ENCODE measurements around the gene DISP1.

Gene DISP1

DNA sequence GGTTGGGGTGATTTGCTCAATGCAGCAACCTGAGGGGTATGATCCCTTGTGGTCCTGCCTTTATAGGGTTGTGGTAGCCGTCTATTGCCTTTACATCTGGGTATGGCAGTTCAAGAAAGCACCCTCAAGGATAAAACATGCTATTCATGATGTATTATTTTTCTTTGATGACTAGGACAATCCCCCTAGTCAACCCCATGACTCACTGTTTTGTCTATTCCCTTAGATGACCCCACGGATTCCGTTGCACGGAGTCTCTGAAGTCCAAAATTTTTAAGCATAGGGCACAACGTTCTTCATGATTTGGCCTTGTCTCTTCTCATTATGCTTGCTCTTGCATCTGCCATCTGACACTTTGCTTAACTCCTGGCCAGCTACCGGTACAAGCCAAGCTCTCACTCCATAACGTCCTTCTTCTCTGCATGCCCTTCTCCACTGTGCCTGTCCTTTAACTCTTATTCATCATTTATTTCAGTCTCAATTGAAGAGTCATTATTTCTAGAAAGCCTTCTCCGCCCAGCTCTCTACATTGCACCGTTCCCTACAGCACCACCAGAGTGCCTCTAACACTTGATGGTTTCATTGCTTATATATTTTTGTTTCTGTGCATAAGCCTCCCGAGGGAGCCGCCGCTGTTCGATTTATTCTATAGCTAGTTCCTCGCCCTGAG, 838 bp upstream of the DISP1 start:
- peak overlapping the region; percentile 89 for H3K4me3 Mint-ChIP-seq
- H3K9me3 Mint-ChIP-seq = no peaks in the 10 kb centered on the region
- intact Hi-C loops (cut with micrococcal nuclease) = loop anchor here (10.0 kb wide), 1 partner anchor 349 kb away; no protein-coding TSS in a partner anchor
- H3K27me3 Mint-ChIP-seq = no peaks in the 10 kb centered on the region
- H3K36me3 Mint-ChIP-seq (ENCODE audit: low read depth) = peaks cover 8% of the 10 kb centered on the region
- peak overlapping the region; percentile 89 for H3K27ac Mint-ChIP-seq
- H3K4me1 Mint-ChIP-seq (ENCODE audit: low read depth) = peaks cover 26% of the 10 kb centered on the region

DNA sequence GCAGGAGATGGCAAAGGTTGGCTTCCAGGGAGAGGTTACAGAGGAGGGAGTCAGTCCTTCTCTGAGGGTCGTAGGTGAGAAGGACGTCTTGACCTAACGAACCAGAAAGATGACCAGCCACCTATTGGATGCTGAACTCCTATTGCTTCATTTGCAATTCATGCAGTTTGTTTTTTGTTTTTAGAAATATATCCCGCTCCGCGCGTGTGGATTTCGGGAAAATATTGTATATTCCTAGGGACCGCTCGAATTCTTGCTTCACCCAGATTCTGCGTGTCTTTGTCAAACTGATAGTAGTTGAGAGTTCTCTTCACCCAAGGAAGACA, 564 bp downstream of the DISP1 start:
- H3K27ac Mint-ChIP-seq = peak overlapping the region; percentile 89
- H3K27me3 Mint-ChIP-seq = no peaks in the 10 kb centered on the region
- peaks cover 8% of the 10 kb centered on the region for H3K36me3 Mint-ChIP-seq (ENCODE audit: low read depth)
- H3K4me1 Mint-ChIP-seq (ENCODE audit: low read depth) = peaks cover 31% of the 10 kb centered on the region
- H3K4me3 Mint-ChIP-seq = peak overlapping the region; percentile 89
- intact Hi-C loops (cut with micrococcal nuclease) = loop anchor here (5.0 to 10.0 kb wide), 2 partner anchors 78 to 351 kb away; partner anchors contain the start of gene FAM177B
- no peaks in the 10 kb centered on the region for H3K9me3 Mint-ChIP-seq

DNA sequence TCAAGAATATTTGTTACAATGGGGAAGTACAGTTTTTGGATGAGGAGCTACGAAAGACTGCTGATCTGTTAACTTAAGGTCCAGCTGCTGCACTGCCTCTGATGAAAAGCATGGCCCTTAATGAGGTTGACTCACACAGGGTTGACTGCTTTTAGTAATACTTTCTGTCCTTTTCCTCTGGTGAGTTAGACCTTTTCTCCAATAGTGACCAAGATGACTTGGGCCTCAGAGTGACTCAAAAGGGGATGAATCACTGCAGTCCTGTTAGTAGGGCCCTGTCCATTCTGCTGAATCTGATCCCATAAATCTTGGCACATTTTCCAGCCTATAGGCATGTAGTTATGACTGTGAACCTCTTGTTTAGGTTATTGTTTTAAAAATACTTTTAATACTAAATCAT, 2.7 kb downstream of the DISP1 start:
- Mint-ChIP-seq H3K27me3 (no peaks in the 10 kb centered on the region), H3K4me3 (no peak overlapping the region), H3K9me3 (no peaks in the 10 kb centered on the region), H3K36me3 (ENCODE audit: low read depth) (peaks cover 8% of the 10 kb centered on the region), H3K4me1 (ENCODE audit: low read depth) (peaks cover 31% of the 10 kb centered on the region), H3K27ac (no peak overlapping the region)
- intact Hi-C loops (cut with micrococcal nuclease) = loop anchor here (5.0 to 10.0 kb wide), 2 partner anchors 80 to 353 kb away; partner anchors contain the start of gene FAM177B

DNA sequence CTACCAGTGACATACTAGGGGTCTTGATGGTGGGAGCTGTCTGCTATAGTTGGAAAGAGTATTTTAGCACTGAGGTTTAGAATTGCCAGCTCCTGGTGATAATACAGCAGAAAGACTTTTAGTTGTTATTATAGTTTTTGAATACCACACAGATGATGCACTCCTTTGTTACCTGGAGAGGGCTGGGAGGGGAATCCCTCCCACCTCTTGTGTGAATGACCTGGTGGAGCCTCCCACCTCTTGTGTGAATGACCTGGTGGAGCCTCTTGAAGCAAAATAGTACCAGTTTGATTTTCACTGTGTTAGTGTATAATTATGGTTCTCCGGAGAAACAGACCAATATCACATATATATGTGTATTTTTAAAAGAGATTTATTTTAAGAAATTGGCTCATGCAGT, 3.3 kb downstream of the DISP1 start:
- Mint-ChIP-seq H3K4me1 (ENCODE audit: low read depth) (peaks cover 31% of the 10 kb centered on the region), H3K27me3 (no peaks in the 10 kb centered on the region), H3K4me3 (no peak overlapping the region), H3K36me3 (ENCODE audit: low read depth) (peaks cover 8% of the 10 kb centered on the region), H3K9me3 (no peaks in the 10 kb centered on the region), H3K27ac (no peak overlapping the region)
- intact Hi-C loops (cut with micrococcal nuclease) = loop anchor here (5.0 to 10.0 kb wide), 2 partner anchors 81 to 353 kb away; partner anchors contain the start of gene FAM177B

DNA sequence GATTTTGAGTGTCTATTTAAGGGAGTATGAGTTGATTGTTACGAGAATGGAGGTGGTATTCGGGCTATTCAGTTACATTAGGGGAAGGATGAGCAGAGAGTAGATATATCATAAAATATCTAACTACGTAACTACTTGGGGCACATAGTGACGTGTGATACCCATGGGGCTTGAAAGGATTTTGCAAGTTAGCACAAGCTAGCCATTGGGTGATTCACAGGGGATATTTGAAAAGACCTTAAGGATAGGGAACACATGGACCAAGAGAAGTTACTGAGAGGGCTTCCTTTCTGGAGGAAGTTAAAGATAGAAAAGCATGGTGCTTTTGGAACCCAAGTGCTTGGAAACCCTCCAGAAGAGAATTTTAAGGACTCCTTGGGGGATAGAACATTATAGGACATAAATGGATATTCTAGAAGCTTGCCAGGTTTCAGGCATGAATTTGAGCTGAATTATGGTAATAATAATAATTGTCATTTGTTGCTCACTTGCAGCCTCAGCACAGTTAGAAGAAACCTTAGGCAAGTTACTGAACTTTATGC, 5.4 kb downstream of the DISP1 start:
- Mint-ChIP-seq H3K36me3 (ENCODE audit: low read depth) (peaks cover 2% of the 10 kb centered on the region), H3K4me3 (no peak overlapping the region), H3K27me3 (no peaks in the 10 kb centered on the region)

DNA sequence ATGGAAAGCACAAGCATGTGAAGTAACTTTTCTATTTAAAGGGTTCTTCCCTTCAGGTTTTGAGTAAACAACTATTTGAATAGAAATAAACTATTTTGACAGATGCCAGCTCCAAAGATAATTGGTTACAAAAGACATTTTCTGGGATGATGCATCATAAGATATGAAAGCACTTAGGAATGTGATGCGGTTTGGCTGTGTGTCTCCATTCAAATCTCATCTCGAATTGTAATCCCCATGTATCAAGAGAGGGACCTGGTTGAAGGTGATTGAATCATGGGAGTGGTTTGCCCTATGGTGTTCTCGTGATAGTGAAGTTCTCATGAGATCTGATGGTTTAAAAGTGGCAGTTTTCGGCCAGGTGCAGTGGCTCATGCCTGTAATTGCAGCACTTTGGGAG, 6.4 kb downstream of the DISP1 start:
- Mint-ChIP-seq H3K4me1 (ENCODE audit: low read depth) (peaks cover 17% of the 10 kb centered on the region), H3K36me3 (ENCODE audit: low read depth) (no peaks in the 10 kb centered on the region), H3K27me3 (no peaks in the 10 kb centered on the region), H3K4me3 (no peak overlapping the region), H3K27ac (no peak overlapping the region), H3K9me3 (no peaks in the 10 kb centered on the region)
- intact Hi-C loops (cut with micrococcal nuclease) = no loop called here

More for the DNA sequence above, 5.4 kb downstream of the DISP1 start:
- intact Hi-C loops (cut with micrococcal nuclease) = no loop called here
- H3K9me3 Mint-ChIP-seq = no peaks in the 10 kb centered on the region
- H3K27ac Mint-ChIP-seq = no peak overlapping the region
- peaks cover 19% of the 10 kb centered on the region for H3K4me1 Mint-ChIP-seq (ENCODE audit: low read depth)

DNA sequence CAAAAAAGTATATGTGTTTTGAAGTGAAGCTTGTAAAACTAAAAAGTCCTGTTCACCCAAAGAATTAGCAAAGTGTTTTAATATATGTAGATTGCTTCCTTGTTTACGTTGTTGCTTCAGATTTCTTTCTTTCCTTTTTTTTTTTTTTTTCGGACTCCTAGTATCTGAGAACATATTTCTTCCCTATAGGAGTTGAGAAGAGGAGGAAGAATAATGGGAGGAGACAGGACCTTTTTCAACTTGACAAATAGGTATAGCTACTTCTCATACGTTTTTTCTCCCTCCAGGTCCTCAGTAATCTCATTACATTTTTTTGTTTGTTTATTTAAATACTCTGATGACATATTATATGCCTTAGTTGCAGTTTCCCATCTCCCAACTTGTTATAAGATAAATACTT, 8.9 kb downstream of the DISP1 start:
- Mint-ChIP-seq H3K27ac (no peak overlapping the region), H3K4me1 (ENCODE audit: low read depth) (peaks cover 13% of the 10 kb centered on the region), H3K27me3 (no peaks in the 10 kb centered on the region), H3K9me3 (no peaks in the 10 kb centered on the region), H3K4me3 (no peak overlapping the region), H3K36me3 (ENCODE audit: low read depth) (no peaks in the 10 kb centered on the region)
- intact Hi-C loops (cut with micrococcal nuclease) = no loop called here

DNA sequence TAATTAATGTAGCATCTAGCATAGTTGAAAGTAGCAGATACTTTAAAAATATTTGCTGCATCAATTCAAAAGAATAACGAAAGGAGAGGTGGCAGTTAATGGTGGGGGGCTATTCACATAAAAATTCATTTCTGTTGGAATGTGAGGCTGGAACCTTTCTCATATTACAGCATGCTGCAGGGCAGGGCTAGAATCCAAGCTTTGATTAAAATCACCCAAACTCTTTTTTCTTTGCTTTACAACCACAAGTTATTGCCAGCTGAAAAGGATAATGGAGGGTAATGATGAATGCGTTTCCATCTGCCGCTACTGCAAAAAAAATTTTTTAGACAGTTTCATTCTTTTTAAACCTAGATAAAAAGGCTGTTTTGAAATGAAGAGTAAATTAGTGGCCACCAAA, 9.8 kb downstream of the DISP1 start:
- no peaks in the 10 kb centered on the region for H3K27me3 Mint-ChIP-seq
- H3K4me1 Mint-ChIP-seq (ENCODE audit: low read depth) = peaks cover 13% of the 10 kb centered on the region
- H3K4me3 Mint-ChIP-seq = no peak overlapping the region
- H3K36me3 Mint-ChIP-seq (ENCODE audit: low read depth) = no peaks in the 10 kb centered on the region
- intact Hi-C loops (cut with micrococcal nuclease) = no loop called here
- no peak overlapping the region for H3K27ac Mint-ChIP-seq
- no peaks in the 10 kb centered on the region for H3K9me3 Mint-ChIP-seq

DNA sequence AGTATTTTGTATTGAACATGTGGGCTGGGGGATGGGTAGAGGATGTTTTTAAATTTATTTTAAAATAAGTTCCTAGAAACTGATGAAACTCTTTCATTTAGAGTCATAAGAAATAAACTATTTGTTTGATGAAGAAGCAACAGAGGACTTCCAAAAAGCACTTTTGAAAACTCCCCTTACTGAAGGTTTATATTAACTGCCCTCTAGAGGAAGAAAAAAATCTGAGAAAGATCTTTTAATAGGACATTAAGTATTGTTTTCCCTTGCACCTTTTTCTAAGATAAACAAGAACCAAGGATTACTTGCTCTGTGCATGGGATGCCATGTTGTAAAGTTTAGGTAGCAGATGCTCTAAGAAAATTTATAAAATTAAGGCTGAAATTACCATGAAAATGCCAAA, 14.1 kb downstream of the DISP1 start:
- Mint-ChIP-seq H3K4me3 (no peak overlapping the region), H3K36me3 (ENCODE audit: low read depth) (no peaks in the 10 kb centered on the region), H3K27ac (no peak overlapping the region), H3K4me1 (ENCODE audit: low read depth) (peaks cover 7% of the 10 kb centered on the region), H3K9me3 (no peaks in the 10 kb centered on the region), H3K27me3 (no peaks in the 10 kb centered on the region)
- intact Hi-C loops (cut with micrococcal nuclease) = no loop called here

DNA sequence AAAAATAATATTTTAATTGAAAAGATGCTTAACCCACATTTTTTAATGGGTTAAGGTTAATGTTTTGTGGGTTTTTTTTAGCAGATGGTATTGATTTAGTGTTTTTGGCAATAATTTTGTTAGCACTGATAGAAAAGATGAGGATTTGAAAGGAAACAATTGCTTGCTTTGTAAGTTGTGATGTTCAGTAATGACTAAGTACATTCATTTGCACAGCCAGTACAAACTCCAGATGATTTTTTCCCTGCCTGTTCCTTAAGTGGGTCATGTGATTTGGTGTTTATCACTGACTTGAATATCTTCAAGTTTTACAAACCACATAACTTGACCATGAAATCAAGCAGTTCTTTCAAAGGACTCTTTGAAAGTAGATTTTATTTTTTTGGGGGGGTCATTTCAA, 15.0 kb downstream of the DISP1 start:
- intact Hi-C loops (cut with micrococcal nuclease) = no loop called here
- Mint-ChIP-seq H3K36me3 (ENCODE audit: low read depth) (no peaks in the 10 kb centered on the region), H3K9me3 (no peaks in the 10 kb centered on the region), H3K27me3 (no peaks in the 10 kb centered on the region), H3K4me1 (ENCODE audit: low read depth) (peaks cover 7% of the 10 kb centered on the region), H3K27ac (no peak overlapping the region), H3K4me3 (no peak overlapping the region)

DNA sequence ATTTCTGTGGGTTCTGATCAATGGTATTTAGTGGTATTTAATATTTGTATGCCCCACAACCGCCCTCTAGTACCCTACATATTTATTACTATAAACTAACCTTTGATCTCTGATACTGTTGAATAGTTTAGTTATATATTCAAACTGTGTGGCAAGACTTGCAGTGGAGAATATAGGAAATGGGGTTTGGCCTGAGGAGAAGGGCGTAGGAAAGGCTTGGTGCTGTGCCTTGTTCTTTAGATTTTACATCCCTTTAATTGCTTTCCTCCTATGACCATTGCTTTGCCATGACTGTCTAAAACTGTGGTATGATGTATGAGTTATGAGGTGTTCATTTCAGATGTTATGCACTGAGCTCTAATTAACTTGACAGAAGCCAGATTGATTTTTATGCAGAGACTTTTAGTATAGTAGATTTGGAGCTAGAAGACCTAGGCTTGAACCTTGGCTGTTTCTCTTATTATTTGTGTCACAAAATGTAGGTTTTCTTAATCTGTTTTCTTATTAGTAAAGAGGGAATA, 18.6 kb downstream of the DISP1 start:
- intact Hi-C loops (cut with micrococcal nuclease) = no loop called here
- H3K4me1 Mint-ChIP-seq (ENCODE audit: low read depth) = peaks cover 1% of the 10 kb centered on the region
- H3K36me3 Mint-ChIP-seq (ENCODE audit: low read depth) = no peaks in the 10 kb centered on the region
- no peaks in the 10 kb centered on the region for H3K27me3 Mint-ChIP-seq
- no peak overlapping the region for H3K4me3 Mint-ChIP-seq
- no peak overlapping the region for H3K27ac Mint-ChIP-seq
- H3K9me3 Mint-ChIP-seq = no peaks in the 10 kb centered on the region

DNA sequence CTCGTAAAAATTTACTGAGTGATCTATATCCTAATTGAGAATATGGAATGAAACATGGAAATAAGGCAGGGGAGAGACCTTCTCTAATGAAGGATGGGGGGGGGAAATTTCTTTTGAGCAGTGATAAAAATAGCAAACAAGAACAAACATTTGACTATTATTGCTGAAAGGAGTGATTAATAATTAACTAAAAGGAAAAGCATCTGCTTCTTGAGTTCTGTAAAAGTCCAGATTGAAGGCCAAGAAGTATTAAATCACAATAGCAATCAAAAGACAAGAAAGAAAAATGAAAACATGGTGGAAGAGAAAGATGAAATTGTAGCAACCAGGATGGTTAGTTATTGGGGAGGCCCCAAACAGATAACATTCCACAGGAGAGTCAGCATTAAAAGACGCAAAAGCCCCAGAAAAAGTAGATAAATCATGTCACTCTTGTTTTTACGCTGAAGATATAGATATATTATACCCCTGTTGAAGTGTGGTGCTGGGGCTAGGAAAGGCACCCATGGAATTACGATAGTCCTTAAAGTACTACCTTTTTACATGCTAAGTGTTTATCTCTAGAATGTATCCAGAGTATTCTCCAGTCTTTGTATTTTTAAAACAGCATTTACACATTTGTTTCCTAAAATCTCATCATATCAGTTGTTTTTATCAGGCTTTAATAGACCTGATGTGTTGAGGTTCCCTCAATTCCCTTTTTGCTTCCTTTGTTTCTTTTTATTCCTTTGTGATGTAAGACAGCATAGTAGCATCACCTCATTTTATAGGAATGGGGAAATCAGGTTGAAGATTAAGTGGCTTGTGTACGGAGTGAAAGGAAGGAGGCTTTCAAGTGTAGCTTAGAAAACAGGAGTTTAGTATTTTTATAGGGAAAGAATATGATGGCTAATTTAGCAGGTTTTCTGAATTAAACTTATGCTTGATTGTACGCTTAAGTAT, 28.9 kb downstream of the DISP1 start:
- no peak overlapping the region for H3K4me3 Mint-ChIP-seq
- no peaks in the 10 kb centered on the region for H3K36me3 Mint-ChIP-seq (ENCODE audit: low read depth)
- H3K27me3 Mint-ChIP-seq = no peaks in the 10 kb centered on the region
- no peaks in the 10 kb centered on the region for H3K9me3 Mint-ChIP-seq
- peaks cover 5% of the 10 kb centered on the region for H3K4me1 Mint-ChIP-seq (ENCODE audit: low read depth)
- H3K27ac Mint-ChIP-seq = no peak overlapping the region
- intact Hi-C loops (cut with micrococcal nuclease) = no loop called here

DNA sequence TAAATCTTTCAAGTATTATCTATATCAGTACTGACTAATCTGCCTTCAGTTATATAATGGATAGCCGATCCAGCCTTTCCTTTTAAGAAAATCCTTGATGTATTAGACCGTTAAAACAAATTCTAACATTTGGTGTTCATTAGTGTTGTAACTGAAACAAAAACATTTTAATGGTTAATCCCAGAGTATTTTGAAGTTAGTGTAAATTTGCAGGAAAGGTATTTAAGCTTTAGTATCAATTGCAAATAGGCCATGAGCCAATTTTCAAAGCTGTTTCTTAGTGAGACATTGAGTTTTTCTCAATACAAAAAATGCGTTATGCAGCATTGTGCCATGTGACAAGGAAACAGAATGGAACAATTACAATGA, 29.6 kb downstream of the DISP1 start:
- H3K27me3 Mint-ChIP-seq = no peaks in the 10 kb centered on the region
- no peaks in the 10 kb centered on the region for H3K9me3 Mint-ChIP-seq
- intact Hi-C loops (cut with micrococcal nuclease) = no loop called here
- no peak overlapping the region for H3K4me3 Mint-ChIP-seq
- H3K4me1 Mint-ChIP-seq (ENCODE audit: low read depth) = peaks cover 5% of the 10 kb centered on the region
- H3K27ac Mint-ChIP-seq = no peak overlapping the region
- no peaks in the 10 kb centered on the region for H3K36me3 Mint-ChIP-seq (ENCODE audit: low read depth)

DNA sequence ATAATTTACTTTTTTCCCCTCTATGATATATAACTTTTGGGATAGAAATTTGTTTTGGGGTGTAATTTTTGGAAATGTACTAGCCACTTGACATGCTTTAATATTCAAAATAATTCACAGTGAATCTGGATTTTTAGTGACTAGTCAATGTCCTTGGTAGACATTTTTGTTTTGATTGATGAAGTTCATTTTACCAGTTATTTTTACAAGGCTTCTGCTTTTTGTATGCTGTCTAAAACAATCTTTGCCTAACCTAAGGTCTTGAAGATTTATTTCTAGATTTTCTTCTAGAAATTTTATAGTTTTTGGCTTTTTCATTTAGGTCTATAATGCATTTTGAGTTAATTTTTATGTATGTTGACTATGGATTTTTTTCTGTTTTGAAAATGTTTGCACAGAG, 30.9 kb downstream of the DISP1 start:
- Mint-ChIP-seq H3K27me3 (no peaks in the 10 kb centered on the region), H3K4me1 (ENCODE audit: low read depth) (peaks cover 5% of the 10 kb centered on the region), H3K9me3 (no peaks in the 10 kb centered on the region), H3K4me3 (no peak overlapping the region), H3K36me3 (ENCODE audit: low read depth) (no peaks in the 10 kb centered on the region), H3K27ac (no peak overlapping the region)
- intact Hi-C loops (cut with micrococcal nuclease) = no loop called here

Measured in dendritic cell treated with granulocyte-macrophage colony-stimulating factor and Interleukin-4, amounts not matched to agents 40 ng/mL and 50 ng/mL, for 4 days (primary cell).